Neural progenitor cell (in vitro differentiated cells): ENCODE data around the gene GPRC5A. TPM values are rescaled to one million over a fixed set of nuclear protein-coding genes. Genes with fewer than 3 reads are reported as not detected.

Experiments used
- DNase-seq: peaks from one replicate; pipeline ENCODE4 v3.0.0-alpha.2; 2016; ENCODE audit warnings: low spot score
- H2AFZ ChIP-seq: fragments of 200-600 bp; sonication (generic); replicated peaks from 2 replicates; pipeline ENCODE4 v1.6.1; 2016; ENCODE audit warnings: antibody characterized with exemption
- H3F3A ChIP-seq: fragments of 200-600 bp; sonication (generic); 2 replicates; pipeline ENCODE4 v1.6.1; 2016; ENCODE audit warnings: antibody characterized with exemption, low read depth
- H3K27ac ChIP-seq: fragments of 200-600 bp; sonication (generic); 2 replicates; pipeline ENCODE4 v1.5.1; 2016; ENCODE audit warnings: mild to moderate bottlenecking
- H3K27me3 ChIP-seq: fragments of 200-600 bp; sonication (generic); 2 replicates; pipeline ENCODE4 v1.6.1; 2016; ENCODE audit warnings: mild to moderate bottlenecking, moderate library complexity
- H3K36me3 ChIP-seq: fragments of 200-600 bp; sonication (generic); 2 replicates; pipeline ENCODE4 v1.5.1; 2016
- H3K4me1 ChIP-seq: fragments of 200-600 bp; sonication (generic); 2 replicates; pipeline ENCODE4 v1.6.1; 2016; ENCODE audit warnings: mixed run types
- H3K4me2 ChIP-seq: fragments of 200-600 bp; sonication (generic); 2 replicates; pipeline ENCODE4 v1.6.1; 2016
- H3K4me3 ChIP-seq: fragments of 200-600 bp; sonication (generic); 2 replicates; pipeline ENCODE4 v1.5.1; 2016
- H3K79me2 ChIP-seq: fragments of 200-600 bp; sonication (generic); 2 replicates; pipeline ENCODE4 v1.6.1; 2016; ENCODE audit warnings: low read depth
- H3K9ac ChIP-seq: fragments of 200-600 bp; sonication (generic); 2 replicates; pipeline ENCODE4 v1.6.1; 2016
- H3K9me3 ChIP-seq: fragments of 200-600 bp; sonication (generic); 2 replicates; pipeline ENCODE4 v1.5.1; 2016; ENCODE audit warnings: low read depth
- H4K20me1 ChIP-seq: fragments of 200-600 bp; sonication (generic); 2 replicates; pipeline ENCODE4 v1.6.1; 2016; ENCODE audit warnings: low read depth
- H3K27ac Mint-ChIP-seq: 3 replicates; pipeline ENCODE4 v1.8.0; 2021; ENCODE audit warnings: mixed read lengths
- H3K27me3 Mint-ChIP-seq: 2 replicates; pipeline ENCODE4 v1.8.0; 2022; ENCODE audit warnings: low read depth, mild to moderate bottlenecking, inconsistent platforms, moderate library complexity, mixed read lengths; ENCODE audit not compliant: insufficient read depth
- H3K36me3 Mint-ChIP-seq: 3 replicates; pipeline ENCODE4 v1.8.0; 2021; ENCODE audit warnings: mixed read lengths
- H3K4me1 Mint-ChIP-seq: 3 replicates; pipeline ENCODE4 v1.8.0; 2021; ENCODE audit warnings: mixed read lengths
- H3K4me3 Mint-ChIP-seq: 3 replicates; pipeline ENCODE4 v1.8.0; 2021; ENCODE audit warnings: mild to moderate bottlenecking, moderate library complexity, mixed read lengths
- H3K9me3 Mint-ChIP-seq: 3 replicates; pipeline ENCODE4 v1.8.0; 2020; ENCODE audit warnings: mixed read lengths
- CTCF ChIP-seq: fragments of 200-600 bp; sonication (generic); IDR thresholded peaks from 2 replicates; pipeline ENCODE4 v1.5.1; 2017; ENCODE audit warnings: antibody characterized with exemption, mild to moderate bottlenecking
- EZH2 ChIP-seq: fragments of 200-600 bp; sonication (generic); IDR thresholded peaks from 2 replicates; pipeline ENCODE4 v1.6.1; 2017; ENCODE audit warnings: antibody characterized with exemption, mild to moderate bottlenecking, moderate library complexity
- EZH2phosphoT487 ChIP-seq: fragments of 200-600 bp; sonication (generic); IDR thresholded peaks from 2 replicates; pipeline ENCODE4 v1.6.1; 2017; ENCODE audit warnings: antibody characterized with exemption
- total RNA-seq: library from RNA; depleted of rRNA; stranded (reverse); fragments of >200 nt; gene quantifications from 2 replicates; pipeline ENCODE4 v1.2.3, GENCODE V29; 2015; ENCODE audit warnings: low replicate concordance

Gene GPRC5A
- total RNA-seq, 1 donor from 2014 or later: not detected

GRCh38 chr12:12922978-12923377, 31.6 kb downstream of the GPRC5A start:
- Histone ChIP-seq H3K36me3 (no peaks in the 10 kb centered on the region), H3K9me3 (no peaks in the 10 kb centered on the region), H4K20me1 (no peaks in the 10 kb centered on the region), H3K4me2 (no peak overlapping the region), H2AFZ (no peak overlapping the region), H3K27ac (no peak overlapping the region), H3K4me3 (no peak overlapping the region), H3K79me2 (no peaks in the 10 kb centered on the region), H3K4me1 (no peaks in the 10 kb centered on the region), H3K9ac (no peak overlapping the region), H3K27me3 (no peaks in the 10 kb centered on the region), H3F3A (no peaks in the 10 kb centered on the region)
- Mint-ChIP-seq H3K4me1 (peaks cover 4% of the 10 kb centered on the region), H3K36me3 (no peaks in the 10 kb centered on the region), H3K27ac (no peak overlapping the region), H3K9me3 (peaks cover 8% of the 10 kb centered on the region), H3K4me3 (no peak overlapping the region), H3K27me3 (peaks cover 5% of the 10 kb centered on the region)
- TF ChIP-seq EZH2 (no peak), EZH2phosphoT487 (no peak), CTCF (no peak)
- DNase-seq: no peak

DNA sequence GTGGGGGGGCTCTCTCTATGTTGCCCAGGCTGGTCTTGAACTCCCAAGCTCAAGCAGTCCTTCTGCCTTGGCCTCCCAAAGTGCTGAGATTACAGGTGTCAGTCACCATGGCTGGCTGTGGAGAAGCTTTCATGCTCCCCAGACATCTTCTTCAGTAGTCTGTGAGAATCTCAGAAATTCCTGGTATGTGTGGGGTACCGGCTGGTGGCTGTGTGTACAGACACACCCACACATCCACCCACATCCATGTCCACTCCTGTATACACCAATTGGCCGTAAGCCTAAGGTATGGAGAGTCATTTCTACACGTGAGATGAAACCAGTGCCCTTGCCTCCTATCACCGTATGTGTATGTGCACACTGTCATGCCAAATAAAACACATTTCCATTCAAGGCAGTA, 32.8 kb downstream of the GPRC5A start:
- DNase-seq: no peak
- Mint-ChIP-seq H3K4me1 (peaks cover 4% of the 10 kb centered on the region), H3K9me3 (peaks cover 8% of the 10 kb centered on the region), H3K36me3 (no peaks in the 10 kb centered on the region), H3K4me3 (no peak overlapping the region), H3K27ac (no peak overlapping the region), H3K27me3 (peaks cover 5% of the 10 kb centered on the region)
- no peak for TF ChIP-seq EZH2
- no peak for TF ChIP-seq CTCF
- TF ChIP-seq EZH2phosphoT487: no peak
- Histone ChIP-seq H3K9me3 (no peaks in the 10 kb centered on the region), H3K4me2 (no peak overlapping the region), H3K36me3 (no peaks in the 10 kb centered on the region), H3K4me3 (no peak overlapping the region), H3K79me2 (no peaks in the 10 kb centered on the region), H3K9ac (no peak overlapping the region), H3K4me1 (no peaks in the 10 kb centered on the region), H3F3A (no peaks in the 10 kb centered on the region), H2AFZ (no peak overlapping the region), H3K27me3 (no peaks in the 10 kb centered on the region), H3K27ac (no peak overlapping the region), H4K20me1 (no peaks in the 10 kb centered on the region)

DNA sequence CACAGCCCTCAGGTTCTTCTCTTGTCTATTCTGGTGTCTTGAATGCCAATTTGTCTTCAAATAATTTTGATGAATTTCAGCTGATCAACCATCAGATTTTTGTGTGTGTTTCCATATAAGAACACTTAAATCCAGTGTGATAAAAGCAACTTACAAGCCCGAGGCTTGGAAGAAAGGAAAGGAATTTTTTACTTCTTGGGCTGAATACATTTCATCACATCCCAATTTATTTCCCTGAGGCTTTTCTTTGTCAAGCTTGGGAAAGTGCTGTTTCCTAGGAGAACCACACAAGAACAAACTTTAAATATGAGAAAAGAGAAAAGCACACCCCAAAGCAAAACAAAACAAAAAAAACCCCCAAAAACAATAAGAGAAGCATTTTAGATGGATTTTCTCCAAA, 34.0 kb downstream of the GPRC5A start:
- H3K27ac Mint-ChIP-seq: no peak overlapping the region
- peaks cover 7% of the 10 kb centered on the region for H3K4me1 Mint-ChIP-seq
- no peak overlapping the region for H2AFZ ChIP-seq
- H3K36me3 Mint-ChIP-seq: no peaks in the 10 kb centered on the region
- no peaks in the 10 kb centered on the region for H3K36me3 ChIP-seq
- no peak overlapping the region for H3K4me3 Mint-ChIP-seq
- no peaks in the 10 kb centered on the region for H3F3A ChIP-seq
- no peaks in the 10 kb centered on the region for H3K79me2 ChIP-seq
- DNase-seq: no peak
- TF ChIP-seq EZH2 (no peak), CTCF (no peak), EZH2phosphoT487 (no peak)
- H3K4me3 ChIP-seq: no peak overlapping the region
- H3K9me3 ChIP-seq: no peaks in the 10 kb centered on the region
- H3K27me3 Mint-ChIP-seq: peaks cover 5% of the 10 kb centered on the region
- H3K9ac ChIP-seq: no peak overlapping the region
- H3K27ac ChIP-seq: no peak overlapping the region
- no peaks in the 10 kb centered on the region for H4K20me1 ChIP-seq
- no peaks in the 10 kb centered on the region for H3K4me1 ChIP-seq
- no peak overlapping the region for H3K4me2 ChIP-seq
- peaks cover 8% of the 10 kb centered on the region for H3K9me3 Mint-ChIP-seq
- no peaks in the 10 kb centered on the region for H3K27me3 ChIP-seq
